GM18873 (cell line): ENCODE measurements around the gene PLEKHN1.
"Not testable (repeated sequence)": the region's sequence is repeated elsewhere in the genome, so short reads cannot be mapped to it uniquely, and the experiment has no call there.

Source experiments
- ATAC-seq: cut with Tn5 transposase; IDR thresholded peaks from one replicate; pipeline ENCODE4 v1.9.1; 2021; ENCODE audit warnings: mild to moderate bottlenecking, moderate library complexity, moderate number of reproducible peaks; ENCODE audit not compliant: unreplicated experiment, low FRiP score

Gene PLEKHN1

GRCh38 chr1:941588-942383 is 24.5 kb upstream of the PLEKHN1 start:
- no peak for ATAC-seq

DNA sequence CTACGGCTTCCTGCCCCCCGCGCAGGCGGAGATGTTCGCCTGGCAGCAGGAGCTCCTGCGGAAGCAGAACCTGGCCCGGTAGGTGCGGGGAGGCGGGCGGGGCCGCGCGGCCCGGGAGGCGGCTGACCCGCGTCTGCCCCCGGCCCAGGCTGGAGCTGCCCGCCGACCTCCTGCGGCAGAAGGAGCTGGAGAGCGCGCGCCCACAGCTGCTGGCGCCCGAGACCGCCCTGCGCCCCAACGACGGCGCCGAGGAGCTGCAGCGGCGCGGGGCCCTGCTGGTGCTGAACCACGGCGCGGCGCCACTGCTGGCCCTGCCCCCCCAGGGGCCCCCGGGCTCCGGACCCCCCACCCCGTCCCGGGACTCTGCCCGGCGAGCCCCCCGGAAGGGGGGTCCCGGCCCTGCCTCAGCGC is 23.9 kb upstream of the PLEKHN1 start:
- ATAC-seq: no peak

- no peak for ATAC-seq
Observed at GRCh38 chr1:942864-943533, 23.3 kb upstream of the PLEKHN1 start.

DNA sequence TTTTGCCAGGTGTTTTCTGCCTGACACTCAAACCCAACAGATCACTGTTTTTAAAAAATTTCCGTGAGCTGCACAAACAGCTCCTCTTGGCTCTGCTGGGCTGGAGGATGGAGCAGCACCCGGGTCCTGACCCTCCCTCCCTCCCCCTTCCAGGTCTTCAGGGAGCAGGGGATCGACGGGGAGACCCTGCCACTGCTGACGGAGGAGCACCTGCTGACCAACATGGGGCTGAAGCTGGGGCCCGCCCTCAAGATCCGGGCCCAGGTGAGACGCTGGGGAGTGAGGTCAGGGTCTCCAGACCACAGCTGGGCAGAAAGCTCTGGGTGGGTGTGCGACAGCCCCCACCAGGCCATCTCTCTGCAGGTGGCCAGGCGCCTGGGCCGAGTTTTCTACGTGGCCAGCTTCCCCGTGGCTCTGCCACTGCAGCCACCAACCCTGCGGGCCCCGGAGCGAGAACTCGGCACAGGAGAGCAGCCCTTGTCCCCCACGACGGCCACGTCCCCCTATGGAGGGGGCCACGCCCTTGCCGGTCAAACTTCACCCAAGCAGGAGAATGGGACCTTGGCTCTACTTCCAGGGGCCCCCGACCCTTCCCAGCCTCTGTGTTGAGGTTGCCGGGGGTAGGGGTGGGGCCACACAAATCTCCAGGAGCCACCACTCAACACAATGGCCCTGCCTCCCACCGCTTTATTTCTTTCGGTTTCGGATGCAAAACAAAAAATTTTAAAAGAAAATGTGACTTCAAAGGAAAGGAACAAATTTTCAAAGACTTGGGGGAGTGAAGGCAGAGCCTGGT is 22.5 kb upstream of the PLEKHN1 start:
- ATAC-seq: no peak

GRCh38 chr1:944341-945325 is 21.6 kb upstream of the PLEKHN1 start:
- no peak for ATAC-seq

DNA sequence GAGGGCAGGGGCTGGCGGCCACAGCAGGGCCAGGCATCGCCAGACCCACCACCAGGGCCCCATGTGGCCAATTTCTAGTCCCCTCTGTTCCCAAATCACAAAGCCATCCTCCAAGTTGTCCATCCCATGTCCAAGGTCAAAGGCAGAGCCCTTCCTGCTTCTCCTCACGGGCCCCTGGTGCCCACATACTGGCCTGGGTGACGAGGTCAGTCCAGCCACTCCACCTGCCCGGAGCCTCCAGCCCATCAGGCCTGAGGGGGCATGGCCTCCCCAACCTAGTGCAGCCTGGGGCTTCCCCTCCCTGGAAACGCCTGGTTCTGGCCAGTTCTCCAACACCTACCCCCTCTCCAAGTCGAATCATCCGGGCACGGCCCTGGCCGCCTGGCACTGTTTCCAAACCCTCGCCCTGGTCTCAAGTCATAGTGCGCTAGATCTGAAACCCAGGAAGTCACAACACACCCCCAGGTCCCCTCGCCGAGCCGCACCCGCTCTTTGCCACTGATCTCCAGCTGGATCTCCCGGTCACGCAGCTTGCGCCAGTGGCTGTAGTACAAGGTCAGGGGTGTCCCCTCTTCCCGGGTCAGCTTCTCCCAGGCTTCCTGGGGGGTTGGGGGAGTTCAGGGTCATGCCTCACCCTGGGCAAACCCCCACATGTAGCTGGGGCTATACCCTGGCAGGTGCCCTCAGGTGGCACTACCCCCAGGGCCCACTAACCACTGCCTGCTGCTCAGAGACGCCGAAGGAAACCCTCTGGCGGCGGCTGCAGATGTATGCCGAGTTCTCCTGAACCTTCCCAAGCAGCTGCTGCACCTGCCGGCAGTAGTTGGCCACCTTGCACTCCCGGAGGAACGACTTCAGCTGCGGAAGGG is 20.4 kb upstream of the PLEKHN1 start:
- ATAC-seq: no peak

GRCh38 chr1:946811-947210 is 19.5 kb upstream of the PLEKHN1 start:
- not testable (repeated sequence) for ATAC-seq

- ATAC-seq: no peak
Observed at GRCh38 chr1:947958-948357, 18.3 kb upstream of the PLEKHN1 start.

- ATAC-seq: no peak
Observed at GRCh38 chr1:950268-950667, 16.0 kb upstream of the PLEKHN1 start.

GRCh38 chr1:950881-951280 is 15.4 kb upstream of the PLEKHN1 start:
- no peak for ATAC-seq

DNA sequence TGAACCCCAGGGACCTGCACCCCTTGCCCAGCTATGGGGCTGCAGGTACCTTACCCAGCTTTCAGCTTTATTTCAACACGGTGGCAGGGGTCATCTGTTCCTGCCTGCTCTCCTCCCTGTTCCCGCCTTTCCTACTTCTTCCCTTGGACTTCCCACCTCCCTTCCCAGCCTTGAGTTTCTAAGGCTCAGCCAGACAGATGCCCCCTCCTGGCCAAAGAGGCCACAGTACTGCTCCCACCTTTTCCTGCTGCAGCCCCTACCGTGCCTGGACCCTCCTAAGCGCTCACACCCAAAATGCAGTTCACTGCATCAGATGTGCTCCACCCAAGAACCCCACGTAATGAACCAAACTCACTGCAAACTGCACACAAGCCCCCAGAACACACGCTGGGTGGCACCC is 14.9 kb upstream of the PLEKHN1 start:
- ATAC-seq: no peak

GRCh38 chr1:952201-952600 is 14.1 kb upstream of the PLEKHN1 start:
- no peak for ATAC-seq

- ATAC-seq: no peak
Observed at GRCh38 chr1:952603-953002, 13.7 kb upstream of the PLEKHN1 start.

DNA sequence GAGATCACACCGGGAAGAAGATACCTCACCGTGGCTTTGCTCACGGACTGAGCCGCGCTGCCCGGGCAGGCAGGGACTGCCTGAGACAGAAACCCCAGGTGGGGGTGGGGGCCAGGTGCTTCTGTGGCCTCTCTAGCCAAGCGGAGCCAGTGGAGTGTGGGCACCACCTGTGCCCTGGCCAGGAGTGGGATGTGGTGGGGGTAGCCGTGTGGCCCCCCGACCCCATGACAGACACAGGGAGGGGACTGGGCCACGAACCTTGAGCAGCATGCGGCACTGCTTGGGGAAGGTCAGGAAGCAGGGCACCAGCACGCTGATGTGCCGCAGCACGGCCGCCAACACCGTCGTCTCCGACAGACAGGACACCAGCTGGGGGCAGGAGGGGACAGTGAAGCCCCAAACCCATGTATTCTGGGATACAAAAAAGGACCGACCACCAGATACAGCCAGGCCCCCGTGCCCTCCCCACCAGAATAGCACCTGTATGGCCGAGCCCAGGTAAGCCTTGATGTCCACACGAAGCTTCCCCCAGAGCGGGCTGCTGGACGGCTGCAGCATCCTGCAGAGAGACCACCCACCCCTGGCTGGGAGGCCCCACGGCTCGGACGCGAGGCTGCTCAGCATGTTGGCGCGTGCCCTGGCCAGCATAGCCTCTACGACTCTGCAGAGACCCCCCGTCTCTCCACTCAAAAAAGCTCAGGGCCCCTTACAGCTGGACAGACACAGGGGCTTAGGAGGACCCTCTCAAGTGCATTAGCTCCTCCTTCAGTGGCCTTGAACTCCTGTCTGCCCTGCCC is 12.6 kb upstream of the PLEKHN1 start:
- no peak for ATAC-seq

DNA sequence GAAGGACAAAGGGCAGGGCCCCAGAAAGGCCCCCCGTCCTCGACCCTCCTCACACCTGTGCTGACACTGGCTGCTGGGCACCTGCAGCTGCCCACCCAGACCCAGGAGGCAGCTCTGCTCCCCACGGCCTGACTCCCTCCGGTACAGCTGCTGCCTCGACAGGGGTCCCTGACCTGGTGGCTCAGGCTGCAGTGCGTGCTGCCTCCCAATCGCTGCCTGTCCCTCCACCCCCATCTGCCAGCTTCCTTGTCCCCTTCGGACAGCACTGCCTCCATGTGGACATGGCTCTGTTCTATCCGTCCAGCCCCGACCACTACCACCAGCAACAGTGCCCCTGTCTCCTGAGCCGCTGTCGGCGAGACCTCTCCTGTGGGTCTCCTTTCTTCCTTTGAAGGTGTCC is 11.4 kb upstream of the PLEKHN1 start:
- no peak for ATAC-seq

- no peak for ATAC-seq
Observed at GRCh38 chr1:955474-955873, 10.8 kb upstream of the PLEKHN1 start.

DNA sequence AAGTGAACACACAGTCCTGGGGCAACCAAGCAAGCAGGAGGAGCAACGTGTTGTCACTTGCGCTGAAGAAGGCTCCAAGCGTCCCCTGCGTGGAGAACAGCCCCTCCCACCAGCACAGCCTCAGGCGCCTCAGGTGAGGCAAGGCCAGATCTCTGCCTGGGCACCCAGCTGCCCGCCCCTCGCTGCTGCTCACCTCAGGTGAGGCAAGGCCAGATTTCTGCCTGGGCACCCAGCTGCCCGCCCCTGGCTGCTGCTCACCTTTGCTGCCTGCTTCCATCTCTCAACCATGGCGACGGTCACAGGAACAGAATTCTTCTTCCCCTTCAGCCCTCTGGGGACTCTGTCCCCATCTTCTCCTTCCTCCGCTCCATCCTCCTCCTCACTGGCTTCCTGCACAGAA is 9.6 kb upstream of the PLEKHN1 start:
- no peak for ATAC-seq
